ENCODE measurements around the gene LRRC37A. TPM values are rescaled to one million over a fixed set of nuclear protein-coding genes. Genes with fewer than 3 reads are reported as not detected.
"Not testable (repeated sequence)": the region's sequence is repeated elsewhere in the genome, so short reads cannot be mapped to it uniquely, and the experiment has no call there.

Gene LRRC37A
- total RNA-seq, 6 donors from 2014 or later = 1.6 to 14.7 (median 2.7) TPM

DNA sequence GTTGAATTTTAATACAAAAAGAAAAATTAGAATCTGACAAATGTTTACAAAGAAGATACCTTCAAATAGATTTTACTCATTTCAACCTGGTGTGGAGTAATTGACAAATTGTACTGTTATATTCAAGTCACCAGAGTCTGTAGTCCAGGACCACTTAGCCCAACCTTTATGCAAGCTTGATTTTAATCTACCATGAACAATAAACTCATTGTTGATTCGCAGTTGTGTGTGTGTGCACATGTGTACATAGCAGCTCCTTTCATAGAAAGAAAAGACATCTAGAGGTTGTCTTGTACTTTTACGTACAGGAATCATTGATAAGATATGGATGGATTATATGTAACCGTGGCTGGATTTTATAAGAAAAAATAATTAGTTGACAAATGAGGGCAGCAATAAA lies 20.7 kb upstream of the LRRC37A start:
- no peaks in the 10 kb centered on the region for H3K36me3 ChIP-seq
- WGBS, 2 donors = 74 to 80% methylated on average over 3 of the region's 3 CpGs

DNA sequence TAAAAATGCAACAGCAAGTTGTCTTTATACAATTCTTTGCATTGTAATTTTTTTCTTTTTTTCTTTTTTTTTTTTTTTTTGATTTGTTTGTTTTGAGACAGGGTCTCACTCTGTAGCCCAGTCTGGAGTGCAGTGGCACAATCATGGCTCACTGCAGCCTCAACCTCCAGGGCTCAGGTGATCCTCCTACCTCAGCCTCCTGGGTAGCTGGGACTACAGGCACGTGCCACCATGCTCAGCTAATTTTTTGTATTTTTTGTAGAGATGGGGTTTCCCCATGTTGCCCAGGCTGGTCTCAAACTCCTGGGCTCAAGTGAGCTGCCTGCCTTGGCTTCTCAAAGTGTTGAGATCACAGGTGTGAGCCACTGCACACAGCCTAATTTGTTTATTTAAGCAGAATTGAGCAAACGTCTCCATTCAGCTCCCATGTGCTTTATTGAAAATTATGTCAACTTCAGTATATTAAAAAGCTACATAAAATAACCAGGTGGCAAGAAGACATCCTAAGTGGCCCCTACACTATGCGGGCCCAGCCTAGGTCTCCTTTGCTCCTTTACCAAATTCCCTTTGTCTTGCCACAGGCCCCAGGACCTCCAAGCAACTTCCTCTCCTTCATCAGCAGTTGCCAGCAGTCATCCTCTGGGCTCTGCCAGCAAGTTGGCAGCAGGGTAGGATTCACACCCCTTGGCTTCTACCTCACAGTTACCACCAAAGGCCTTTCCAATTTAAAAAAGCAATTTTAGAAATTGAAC lies 18.0 kb upstream of the LRRC37A start:
- not testable (repeated sequence) for H3K27me3 ChIP-seq; H3K36me3 ChIP-seq; H3K4me1 ChIP-seq; H3K27ac ChIP-seq; H3K9me3 ChIP-seq; H3K4me3 ChIP-seq; ATAC-seq (ENCODE audit: low FRiP score in 2 of 2); DNase-seq
- 68 to 75% methylated on average over 3 of the region's 3 CpGs for WGBS, 2 donors

More for the DNA sequence above, 20.7 kb upstream of the LRRC37A start:
- DNase-seq (no peak), ATAC-seq (ENCODE audit: low FRiP score in 2 of 2) (no peak)
- TF ChIP-seq EP300 (IDR thresholded peaks at IDR 0.05) = no peak
- no peak for TF ChIP-seq POLR2AphosphoS5 (IDR thresholded peaks at IDR 0.05)
- no peak for TF ChIP-seq POLR2A (IDR thresholded peaks at IDR 0.05)
- TF ChIP-seq, protein P1, sequence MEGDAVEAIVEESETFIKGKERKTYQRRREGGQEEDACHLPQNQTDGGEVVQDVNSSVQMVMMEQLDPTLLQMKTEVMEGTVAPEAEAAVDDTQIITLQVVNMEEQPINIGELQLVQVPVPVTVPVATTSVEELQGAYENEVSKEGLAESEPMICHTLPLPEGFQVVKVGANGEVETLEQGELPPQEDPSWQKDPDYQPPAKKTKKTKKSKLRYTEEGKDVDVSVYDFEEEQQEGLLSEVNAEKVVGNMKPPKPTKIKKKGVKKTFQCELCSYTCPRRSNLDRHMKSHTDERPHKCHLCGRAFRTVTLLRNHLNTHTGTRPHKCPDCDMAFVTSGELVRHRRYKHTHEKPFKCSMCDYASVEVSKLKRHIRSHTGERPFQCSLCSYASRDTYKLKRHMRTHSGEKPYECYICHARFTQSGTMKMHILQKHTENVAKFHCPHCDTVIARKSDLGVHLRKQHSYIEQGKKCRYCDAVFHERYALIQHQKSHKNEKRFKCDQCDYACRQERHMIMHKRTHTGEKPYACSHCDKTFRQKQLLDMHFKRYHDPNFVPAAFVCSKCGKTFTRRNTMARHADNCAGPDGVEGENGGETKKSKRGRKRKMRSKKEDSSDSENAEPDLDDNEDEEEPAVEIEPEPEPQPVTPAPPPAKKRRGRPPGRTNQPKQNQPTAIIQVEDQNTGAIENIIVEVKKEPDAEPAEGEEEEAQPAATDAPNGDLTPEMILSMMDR (IDR thresholded peaks at IDR 0.05) = no peak
- no peak overlapping the region for H3K27ac ChIP-seq
- H3K4me1 ChIP-seq = no peaks in the 10 kb centered on the region
- H3K4me3 ChIP-seq = no peak overlapping the region
- H3K27me3 ChIP-seq = no peaks in the 10 kb centered on the region
- H3K9me3 ChIP-seq = no peaks in the 10 kb centered on the region

DNA sequence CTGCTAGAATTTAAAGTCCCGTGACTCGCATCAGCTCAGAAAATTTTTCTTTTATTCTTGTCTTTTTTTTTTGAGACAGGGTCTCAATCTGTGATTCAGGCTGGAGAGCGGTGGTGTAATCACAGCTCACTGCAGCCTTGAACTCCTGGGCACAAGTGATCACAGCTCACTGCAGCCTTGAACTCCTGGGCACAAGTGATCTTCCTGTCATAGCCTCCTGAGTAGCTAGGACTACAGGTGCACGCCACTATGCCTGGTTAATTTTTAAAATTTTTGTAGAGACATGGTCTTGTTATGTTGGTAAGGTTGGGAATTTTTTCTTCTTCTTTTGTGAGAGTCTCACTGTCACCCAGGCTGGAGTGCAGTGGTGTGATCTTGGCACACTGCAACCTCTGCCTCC lies 13.6 kb upstream of the LRRC37A start:
- DNase-seq; H3K4me1 ChIP-seq; H3K9me3 ChIP-seq; H3K36me3 ChIP-seq; H3K27me3 ChIP-seq; ATAC-seq (ENCODE audit: low FRiP score in 2 of 2); H3K4me3 ChIP-seq; H3K27ac ChIP-seq: not testable (repeated sequence)
- 95 to 97% methylated on average over 4 of the region's 4 CpGs for WGBS, 2 donors

DNA sequence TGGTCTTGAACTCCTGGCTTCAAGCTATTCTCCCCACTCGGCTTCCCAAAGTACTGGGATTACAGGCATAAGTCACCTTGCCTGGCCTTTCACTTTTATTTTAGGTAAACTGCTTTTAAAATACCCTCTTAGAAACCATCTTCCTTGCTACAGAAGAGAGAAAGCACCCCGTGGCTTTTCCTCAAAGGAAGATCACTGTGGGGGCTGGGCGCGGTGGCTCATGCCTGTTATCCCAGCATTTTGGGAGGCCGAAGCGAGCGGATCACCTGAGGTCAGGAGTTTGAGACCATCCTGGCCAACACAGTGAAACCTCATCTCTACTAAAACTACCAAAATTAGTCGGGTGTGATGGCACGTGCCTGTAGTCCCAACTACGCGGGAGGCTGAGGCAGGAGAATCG lies 12.3 kb upstream of the LRRC37A start:
- H3K9me3 ChIP-seq; H3K4me3 ChIP-seq; H3K4me1 ChIP-seq; DNase-seq; H3K27ac ChIP-seq; H3K27me3 ChIP-seq; H3K36me3 ChIP-seq; ATAC-seq (ENCODE audit: low FRiP score in 2 of 2): not testable (repeated sequence)
- 90 to 95% methylated on average over 2 to 8 of the region's 12 CpGs for WGBS, 2 donors

DNA sequence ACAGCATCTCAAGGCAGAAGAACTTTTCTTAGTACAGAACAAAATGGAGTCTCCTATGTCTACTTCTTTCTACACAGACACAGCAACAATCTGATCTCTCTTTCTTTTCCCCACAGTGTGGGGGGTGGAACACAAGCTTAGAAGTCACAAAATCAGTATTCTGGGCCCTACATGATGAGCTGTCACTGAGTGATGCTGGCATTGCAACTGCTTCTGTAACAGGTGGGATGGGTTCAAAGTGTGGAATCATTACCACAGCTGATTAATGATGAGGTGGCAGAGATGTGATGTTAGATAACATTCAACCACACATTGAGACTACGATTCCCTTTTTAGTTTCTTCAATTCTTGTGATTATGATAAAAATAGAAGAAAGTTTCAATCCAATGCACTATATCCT lies 10.5 kb upstream of the LRRC37A start:
- WGBS, 2 donors = 50 to 60% methylated on average over 1 of the region's 1 CpG
- not testable (repeated sequence) for H3K27me3 ChIP-seq; H3K27ac ChIP-seq; DNase-seq; H3K36me3 ChIP-seq; ATAC-seq (ENCODE audit: low FRiP score in 2 of 2); H3K4me3 ChIP-seq; H3K4me1 ChIP-seq; H3K9me3 ChIP-seq

DNA sequence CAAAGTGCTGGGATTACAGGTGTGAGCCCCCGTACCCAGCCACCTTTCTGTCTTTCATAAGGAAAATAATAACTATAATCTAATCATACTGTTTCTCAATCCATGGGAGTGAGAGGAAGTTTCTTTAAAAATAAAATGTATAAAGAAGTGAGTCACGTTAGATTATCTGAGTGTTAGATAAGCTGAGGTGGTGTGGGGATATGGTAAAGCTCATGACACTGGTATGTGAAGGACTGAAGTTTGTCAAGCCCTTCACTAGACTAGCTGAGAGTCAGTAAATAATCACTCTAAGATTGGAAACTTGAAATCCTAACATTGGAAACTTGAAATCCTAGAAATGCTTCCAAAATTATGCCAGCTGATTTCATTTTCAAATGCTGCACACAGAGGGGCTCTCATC lies 9.4 kb upstream of the LRRC37A start:
- not testable (repeated sequence) for H3K27me3 ChIP-seq; H3K4me1 ChIP-seq; H3K9me3 ChIP-seq; ATAC-seq (ENCODE audit: low FRiP score in 2 of 2); DNase-seq; H3K4me3 ChIP-seq; H3K36me3 ChIP-seq; H3K27ac ChIP-seq
- 64 to 78% methylated on average over 2 of the region's 2 CpGs for WGBS, 2 donors

DNA sequence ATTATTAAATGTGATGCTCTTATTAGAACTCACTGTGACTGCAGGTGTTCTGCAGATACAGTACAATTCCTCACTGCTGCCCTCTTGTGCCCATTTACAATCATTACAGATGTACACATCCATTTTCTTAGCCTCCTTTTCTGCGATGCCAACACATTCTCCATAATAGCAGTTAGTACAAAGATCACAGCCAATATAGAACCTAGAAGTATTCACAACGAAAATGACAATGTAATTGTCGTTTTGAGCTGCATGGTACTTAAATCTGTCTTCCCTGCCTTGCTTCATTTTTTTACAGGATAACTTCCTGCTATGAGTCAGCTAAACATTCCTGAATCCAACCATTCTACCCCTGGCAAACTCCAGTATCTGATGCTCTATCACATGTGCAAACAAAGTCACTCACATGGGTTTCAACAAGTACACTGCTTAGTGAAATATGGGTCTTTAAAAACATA lies 8.1 kb upstream of the LRRC37A start:
- H3K4me1 ChIP-seq, H3K36me3 ChIP-seq, H3K27me3 ChIP-seq, H3K27ac ChIP-seq, H3K4me3 ChIP-seq, H3K9me3 ChIP-seq: not testable (repeated sequence)
- TF ChIP-seq, protein P1 (IDR thresholded peaks at IDR 0.05) = peak; percentile 62 to 84 (median 74)
- peak in 1 of 2 donors; percentile 42 for DNase-seq
- peak; percentile 86 to 90 for ATAC-seq (ENCODE audit: low FRiP score in 2 of 2)
- 0 to 3% methylated on average over 3 of the region's 3 CpGs for WGBS, 2 donors

DNA sequence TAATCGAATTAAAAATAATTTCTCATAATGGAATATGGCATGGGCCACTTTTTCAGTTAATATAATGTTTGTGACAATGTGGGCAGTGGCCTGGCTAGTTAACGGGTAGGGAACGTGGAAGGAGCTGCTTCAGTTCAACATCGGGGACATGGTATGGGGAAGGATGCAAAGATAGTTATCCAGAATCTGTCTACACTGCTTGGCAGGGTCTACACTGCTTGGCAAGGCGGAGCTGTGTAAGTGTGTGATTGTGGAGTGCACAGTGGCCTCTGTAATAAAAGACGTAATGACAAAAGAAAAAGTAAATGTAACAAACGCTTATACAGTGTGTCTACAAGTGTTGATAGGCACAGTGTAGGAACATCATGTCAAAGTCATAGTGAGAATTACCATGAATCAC lies 7.3 kb upstream of the LRRC37A start:
- H3K27me3 ChIP-seq, H3K4me1 ChIP-seq, H3K36me3 ChIP-seq, H3K4me3 ChIP-seq, H3K9me3 ChIP-seq, DNase-seq, H3K27ac ChIP-seq: not testable (repeated sequence)
- ATAC-seq (ENCODE audit: low FRiP score in 2 of 2) = peak in 1 of 2 donors; percentile 34
- WGBS, 2 donors = 85% methylated on average over 7 of the region's 7 CpGs

DNA sequence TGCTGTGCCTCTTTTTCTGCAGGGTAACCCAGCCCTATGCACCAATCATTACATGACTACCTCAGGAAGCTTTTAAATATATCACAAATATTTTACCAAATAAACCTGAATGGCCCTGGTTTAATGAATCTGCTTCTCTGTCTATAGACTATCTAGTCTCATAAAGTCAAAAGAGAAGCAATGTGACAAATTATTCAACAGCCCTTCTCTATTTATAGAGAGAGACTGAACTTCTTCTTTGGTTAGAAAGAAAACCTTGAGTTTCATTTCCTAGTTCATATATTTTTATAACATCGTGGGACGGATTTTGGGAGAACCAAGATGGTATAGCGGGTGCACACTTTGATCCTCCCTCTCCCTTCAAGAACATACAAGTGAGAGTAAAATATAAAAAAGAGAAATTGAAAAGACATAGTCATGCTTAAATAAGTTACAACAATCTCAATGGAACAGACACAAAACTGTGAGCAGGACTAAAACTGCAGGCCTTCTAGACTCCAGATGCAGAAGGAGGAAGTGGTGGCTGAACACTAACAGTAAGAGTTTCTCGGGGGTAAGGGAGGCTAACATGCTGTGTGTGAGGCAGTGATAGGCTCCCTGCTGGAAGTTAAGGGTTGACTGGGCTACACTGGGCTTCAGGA lies 3.9 kb upstream of the LRRC37A start:
- H3K27me3 ChIP-seq, H3K4me1 ChIP-seq, H3K36me3 ChIP-seq, H3K9me3 ChIP-seq, DNase-seq, H3K4me3 ChIP-seq: not testable (repeated sequence)
- WGBS, 2 donors = 45 to 65% methylated on average over 4 of the region's 4 CpGs
- ATAC-seq (ENCODE audit: low FRiP score in 2 of 2) = peak; percentile 66 to 68
- peak overlapping the region in 2 of 4 donors; percentile 30 for H3K27ac ChIP-seq

DNA sequence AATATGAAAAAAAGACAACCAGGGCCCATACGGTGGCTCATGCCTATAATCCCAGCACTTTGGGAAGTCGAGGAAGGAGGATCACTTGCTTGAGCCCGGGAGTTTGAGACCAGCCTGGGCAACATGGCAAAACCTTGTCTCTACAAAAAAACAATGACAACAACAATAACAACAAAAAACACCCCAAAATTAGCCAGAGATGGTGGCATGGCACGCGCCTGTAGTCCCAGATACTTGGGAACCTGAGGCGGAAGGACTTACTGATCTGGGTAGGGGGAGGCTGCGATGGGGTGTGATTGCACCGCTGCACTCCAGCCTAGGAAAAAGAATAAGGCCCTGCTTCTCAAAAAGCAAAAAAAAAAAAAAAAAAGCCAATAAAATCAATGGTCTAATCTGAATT lies 3.3 kb upstream of the LRRC37A start:
- 91 to 95% methylated on average over 8 of the region's 8 CpGs for WGBS, 2 donors
- H3K4me1 ChIP-seq; H3K4me3 ChIP-seq; DNase-seq; H3K36me3 ChIP-seq; ATAC-seq (ENCODE audit: low FRiP score in 2 of 2); H3K27me3 ChIP-seq; H3K9me3 ChIP-seq: not testable (repeated sequence)
- H3K27ac ChIP-seq = peak overlapping the region in 2 of 4 donors; percentile 30

DNA sequence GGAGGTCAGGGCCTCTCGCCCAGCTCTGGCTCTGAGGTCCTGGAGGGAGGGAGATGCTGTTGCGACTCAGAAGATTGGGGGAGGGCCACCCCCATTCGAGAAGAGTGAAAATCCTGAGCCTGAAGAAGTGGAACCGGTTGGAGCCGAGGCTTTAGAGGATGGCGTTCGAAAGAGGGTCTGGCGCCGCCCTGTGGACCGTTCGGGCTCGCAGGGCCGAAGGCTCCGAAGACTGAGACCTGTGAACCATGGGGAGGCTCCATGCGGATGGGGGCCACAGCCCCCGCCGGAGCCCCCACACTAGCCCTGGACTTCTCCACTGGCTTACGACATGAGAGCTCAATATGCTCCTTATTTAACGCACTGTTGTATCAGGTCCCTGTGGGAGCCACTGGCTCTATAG lies 46.3 kb downstream of the LRRC37A start:
- not testable (repeated sequence) for H3K4me1 ChIP-seq; H3K27ac ChIP-seq; H3K36me3 ChIP-seq; DNase-seq; H3K4me3 ChIP-seq; H3K9me3 ChIP-seq; H3K27me3 ChIP-seq; ATAC-seq (ENCODE audit: low FRiP score in 2 of 2)
- WGBS, 2 donors = no CpG with 5 or more reads among the region's 19 CpGs

All from upper lobe of left lung (tissue), 6 donors.